NT2/D1 (cell line): Measurements from ENCODE around the gene NEGR1.

Source experiments
- YY1 ChIP-seq: IDR thresholded peaks from 2 replicates; pipeline ENCODE4 v1.6.1; 2011; ENCODE audit not compliant: insufficient read length, insufficient read depth
- ZNF274 ChIP-seq: IDR thresholded peaks from 2 replicates; pipeline ENCODE4 v1.6.1; 2011; ENCODE audit warnings: mild to moderate bottlenecking, low read depth, low read length

DNA sequence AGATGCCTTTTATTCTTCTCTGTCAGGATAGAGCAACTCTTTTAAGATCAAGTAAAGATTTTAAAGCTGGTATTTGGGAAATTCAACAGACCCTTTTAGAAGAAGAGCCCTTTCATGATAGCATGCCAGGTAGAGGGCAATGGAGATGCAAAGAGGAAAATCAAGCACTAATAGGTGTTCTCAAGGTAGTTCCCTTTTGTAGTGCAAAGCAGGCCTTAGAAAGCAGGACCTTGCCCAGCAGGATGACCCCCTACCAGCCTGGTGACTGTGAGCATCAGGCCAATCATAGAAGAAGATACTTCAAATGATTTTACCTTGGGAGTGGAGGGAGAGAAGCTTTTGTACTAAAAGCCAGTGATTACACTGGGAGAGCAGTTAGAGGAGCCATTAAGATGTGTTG, 820.1 kb downstream of the NEGR1 start:
- no peak for TF ChIP-seq ZNF274
- TF ChIP-seq YY1: no peak
